Sigmoid colon (tissue), 4 donors: ENCODE results near the gene NOX5.

ENCODE experiments used
- EP300 ChIP-seq, 4 donors: sonication (generic); formaldehyde crosslinking; IDR thresholded peaks; one replicate each; pipeline ENCODE4 v1.6.1; 2017; ENCODE audit warnings: antibody characterized with exemption in 4 of 4
- POLR2A ChIP-seq, 2 donors: fragments of 450-650 bp; IDR thresholded peaks; one replicate each; pipeline ENCODE4 v1.6.1; 2016; ENCODE audit warnings: antibody characterized with exemption in 2 of 2, mild to moderate bottlenecking in 2 of 2, moderate library complexity in 2 of 2
- POLR2AphosphoS5 ChIP-seq, 4 donors: sonication (generic); formaldehyde crosslinking; IDR thresholded peaks; one replicate each; pipeline ENCODE4 v1.6.1; 2017; ENCODE audit warnings: antibody characterized with exemption in 4 of 4
- TF ChIP-seq, protein P1 (sequence below), 4 experiments: fragments of 450-650 bp in 3 of 4; fragments of 200-600 bp in 1 of 4; IDR thresholded peaks; one replicate each; pipeline ENCODE4 v1.5.1; 2016 to 2019; ENCODE audit warnings: antibody characterized with exemption in 4 of 4, mild to moderate bottlenecking in 3 of 4, moderate library complexity in 2 of 4

DNA sequence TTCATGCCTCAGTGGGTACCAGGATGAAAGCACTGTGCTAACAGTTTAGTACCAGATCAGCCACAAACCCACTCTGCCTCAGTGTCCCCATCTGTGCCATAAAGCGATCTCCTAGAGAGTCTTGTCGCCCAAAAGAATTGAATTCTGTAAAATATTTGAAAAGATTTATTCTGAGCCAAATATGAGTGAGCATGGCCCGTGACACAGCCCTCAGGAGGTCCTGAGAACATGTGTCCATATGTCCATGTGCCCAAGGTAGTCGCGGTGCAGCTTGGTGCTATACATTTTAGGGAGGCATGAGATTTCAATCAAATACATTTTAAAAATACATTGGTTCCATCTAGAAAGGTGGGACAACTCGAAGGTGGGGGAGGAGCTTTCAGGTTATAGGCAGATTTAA, 15.4 kb upstream of the NOX5 start:
- TF ChIP-seq, protein P1, sequence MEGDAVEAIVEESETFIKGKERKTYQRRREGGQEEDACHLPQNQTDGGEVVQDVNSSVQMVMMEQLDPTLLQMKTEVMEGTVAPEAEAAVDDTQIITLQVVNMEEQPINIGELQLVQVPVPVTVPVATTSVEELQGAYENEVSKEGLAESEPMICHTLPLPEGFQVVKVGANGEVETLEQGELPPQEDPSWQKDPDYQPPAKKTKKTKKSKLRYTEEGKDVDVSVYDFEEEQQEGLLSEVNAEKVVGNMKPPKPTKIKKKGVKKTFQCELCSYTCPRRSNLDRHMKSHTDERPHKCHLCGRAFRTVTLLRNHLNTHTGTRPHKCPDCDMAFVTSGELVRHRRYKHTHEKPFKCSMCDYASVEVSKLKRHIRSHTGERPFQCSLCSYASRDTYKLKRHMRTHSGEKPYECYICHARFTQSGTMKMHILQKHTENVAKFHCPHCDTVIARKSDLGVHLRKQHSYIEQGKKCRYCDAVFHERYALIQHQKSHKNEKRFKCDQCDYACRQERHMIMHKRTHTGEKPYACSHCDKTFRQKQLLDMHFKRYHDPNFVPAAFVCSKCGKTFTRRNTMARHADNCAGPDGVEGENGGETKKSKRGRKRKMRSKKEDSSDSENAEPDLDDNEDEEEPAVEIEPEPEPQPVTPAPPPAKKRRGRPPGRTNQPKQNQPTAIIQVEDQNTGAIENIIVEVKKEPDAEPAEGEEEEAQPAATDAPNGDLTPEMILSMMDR (IDR thresholded peaks at IDR 0.05): no peak
- no peak for TF ChIP-seq POLR2A (IDR thresholded peaks at IDR 0.05)
- TF ChIP-seq EP300 (IDR thresholded peaks at IDR 0.05): no peak
- TF ChIP-seq POLR2AphosphoS5 (IDR thresholded peaks at IDR 0.05): no peak
